ENCODE results near the gene EXOC6. TPM values are rescaled to one million over a fixed set of nuclear protein-coding genes. Genes with fewer than 3 reads are reported as not detected.

The EXOC6 gene
- polyA plus RNA-seq, 1 donor (not counting 4 experiments of a cell fraction or from before 2014, with no cell fraction given), result 1.2 TPM

DNA sequence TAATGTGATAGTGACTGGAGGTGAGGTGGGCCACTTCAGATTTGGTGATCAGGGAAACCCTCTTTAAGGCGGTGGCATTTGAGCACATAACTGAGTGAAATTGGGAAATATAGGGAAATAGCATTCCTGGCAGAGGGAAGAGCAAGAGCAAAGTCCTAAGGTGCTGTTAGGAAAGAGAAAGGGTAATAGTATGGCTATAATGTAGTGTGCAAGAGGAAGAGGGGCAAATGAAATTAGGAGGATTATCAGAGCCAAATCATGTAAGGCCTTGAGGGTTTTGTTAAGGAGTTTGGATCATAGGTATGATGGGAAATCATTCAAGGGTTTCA lies 184.5 kb downstream of the EXOC6 start:
- H3K9me1 ChIP-seq (ENCODE audit: control insufficient read depth, extremely low read depth, insufficient read depth, low read length), result no peaks in the 10 kb centered on the region
- DNase-seq (ENCODE audit: low read depth, low spot score), result no peak
- H3K79me2 ChIP-seq (ENCODE audit: control insufficient read depth, insufficient read depth, low read length), result no peaks in the 10 kb centered on the region
- H4K20me1 ChIP-seq (ENCODE audit: control insufficient read depth, extremely low read depth, insufficient read depth, low read length), result no peaks in the 10 kb centered on the region
- no peaks in the 10 kb centered on the region for H3K27me3 ChIP-seq (ENCODE audit: control insufficient read depth, extremely low read depth, insufficient read depth, low read length)
- no peaks in the 10 kb centered on the region for H3K36me3 ChIP-seq (ENCODE audit: control insufficient read depth in 2 of 2, extremely low read depth in 1 of 2, insufficient read depth in 2 of 2, low read length in 2 of 2)
- dilution Hi-C loops (cut with MboI; ENCODE audit: extremely low pct_ligation_motif_present, low sequenced_read_pairs), result no loop called here
- H3K9ac ChIP-seq (ENCODE audit: control insufficient read depth, extremely low read depth, insufficient read depth, low read length), result no peak overlapping the region
- H3K4me3 ChIP-seq (ENCODE audit: control insufficient read depth in 2 of 3, extremely low read depth in 1 of 3, insufficient read depth in 2 of 3, low read depth in 1 of 3, low read length in 3 of 3), result no peak overlapping the region
- H3K9me3 ChIP-seq (ENCODE audit: control insufficient read depth, low read depth, low read length), result no peaks in the 10 kb centered on the region
- H3K4me2 ChIP-seq (ENCODE audit: control insufficient read depth, extremely low read depth, insufficient read depth, low read depth, low read length), result no peak overlapping the region
- FAIRE-seq, result no peak
- no peak for TF ChIP-seq EZH2 (IDR thresholded peaks at IDR 0.05; ENCODE audit: low read length)
- no peak overlapping the region for H3K27ac ChIP-seq (ENCODE audit: control insufficient read depth, insufficient read depth, low read length)
- H2AFZ ChIP-seq (ENCODE audit: control insufficient read depth, low read length), result no peak overlapping the region
- peaks cover 11% of the 10 kb centered on the region for H3K4me1 ChIP-seq (ENCODE audit: control insufficient read depth, extremely low read depth, insufficient read depth, low read length)

DNA sequence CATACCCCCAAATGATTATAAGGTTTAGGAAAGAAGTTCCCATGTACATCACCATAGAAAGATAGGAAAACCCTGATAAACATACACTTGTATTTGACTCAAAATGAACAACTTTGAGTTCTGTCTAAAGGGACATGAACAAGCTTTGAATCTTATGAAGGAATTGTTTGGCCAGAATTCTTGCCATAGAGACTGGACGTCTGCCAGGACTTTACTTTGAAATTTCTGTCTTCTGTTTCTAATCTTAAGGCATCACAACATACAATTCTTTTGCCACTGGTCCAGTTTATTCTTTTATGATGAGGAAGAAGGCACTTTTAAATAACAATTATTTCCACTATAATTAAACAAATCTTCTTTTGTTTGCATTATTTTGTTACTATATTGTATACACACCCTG lies 186.1 kb downstream of the EXOC6 start:
- TF ChIP-seq, protein P1, sequence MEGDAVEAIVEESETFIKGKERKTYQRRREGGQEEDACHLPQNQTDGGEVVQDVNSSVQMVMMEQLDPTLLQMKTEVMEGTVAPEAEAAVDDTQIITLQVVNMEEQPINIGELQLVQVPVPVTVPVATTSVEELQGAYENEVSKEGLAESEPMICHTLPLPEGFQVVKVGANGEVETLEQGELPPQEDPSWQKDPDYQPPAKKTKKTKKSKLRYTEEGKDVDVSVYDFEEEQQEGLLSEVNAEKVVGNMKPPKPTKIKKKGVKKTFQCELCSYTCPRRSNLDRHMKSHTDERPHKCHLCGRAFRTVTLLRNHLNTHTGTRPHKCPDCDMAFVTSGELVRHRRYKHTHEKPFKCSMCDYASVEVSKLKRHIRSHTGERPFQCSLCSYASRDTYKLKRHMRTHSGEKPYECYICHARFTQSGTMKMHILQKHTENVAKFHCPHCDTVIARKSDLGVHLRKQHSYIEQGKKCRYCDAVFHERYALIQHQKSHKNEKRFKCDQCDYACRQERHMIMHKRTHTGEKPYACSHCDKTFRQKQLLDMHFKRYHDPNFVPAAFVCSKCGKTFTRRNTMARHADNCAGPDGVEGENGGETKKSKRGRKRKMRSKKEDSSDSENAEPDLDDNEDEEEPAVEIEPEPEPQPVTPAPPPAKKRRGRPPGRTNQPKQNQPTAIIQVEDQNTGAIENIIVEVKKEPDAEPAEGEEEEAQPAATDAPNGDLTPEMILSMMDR (optimal IDR thresholded peaks at IDR 0.05 in 1 of 3, IDR thresholded peaks at IDR 0.05 in 1 of 3, conservative IDR thresholded peaks at IDR 0.05 in 1 of 3; ENCODE audit: extremely low read depth in 1 of 3, insufficient read depth in 2 of 3, low read length in 3 of 3), result no peak
- TF ChIP-seq EZH2 (IDR thresholded peaks at IDR 0.05; ENCODE audit: low read length), result no peak
- FAIRE-seq, result no peak

DNA sequence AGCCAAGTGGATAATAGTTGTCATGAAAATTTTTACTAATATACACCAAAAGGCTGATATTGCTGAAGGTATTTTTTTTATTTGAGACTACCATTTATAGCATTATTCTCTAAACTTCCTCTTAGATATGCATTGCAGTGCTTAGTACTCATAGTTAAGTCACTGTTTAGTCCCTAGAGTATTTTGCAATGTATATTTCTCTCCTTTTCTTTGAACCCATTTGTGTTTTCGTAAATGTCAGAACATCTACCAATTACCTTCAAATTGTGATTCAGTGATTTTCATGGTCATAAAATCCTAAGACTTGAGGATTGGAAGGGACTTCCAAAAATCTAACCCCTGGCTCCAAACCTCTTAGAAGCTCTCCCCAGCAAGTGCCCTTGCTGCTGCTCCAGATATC lies 190.8 kb downstream of the EXOC6 start:
- no peaks in the 10 kb centered on the region for H3K9me3 ChIP-seq (ENCODE audit: control insufficient read depth, low read depth, low read length)
- no peak overlapping the region for H3K27ac ChIP-seq (ENCODE audit: control insufficient read depth, insufficient read depth, low read length)
- H3K27me3 ChIP-seq (ENCODE audit: control insufficient read depth, extremely low read depth, insufficient read depth, low read length), result no peaks in the 10 kb centered on the region
- no peaks in the 10 kb centered on the region for H3K4me1 ChIP-seq (ENCODE audit: control insufficient read depth, extremely low read depth, insufficient read depth, low read length)
- TF ChIP-seq, protein P1 (optimal IDR thresholded peaks at IDR 0.05 in 1 of 3, IDR thresholded peaks at IDR 0.05 in 1 of 3, conservative IDR thresholded peaks at IDR 0.05 in 1 of 3; ENCODE audit: extremely low read depth in 1 of 3, insufficient read depth in 2 of 3, low read length in 3 of 3), result no peak
- no peak for TF ChIP-seq EZH2 (IDR thresholded peaks at IDR 0.05; ENCODE audit: low read length)
- no peak for FAIRE-seq
- no peaks in the 10 kb centered on the region for H3K36me3 ChIP-seq (ENCODE audit: control insufficient read depth in 2 of 2, extremely low read depth in 1 of 2, insufficient read depth in 2 of 2, low read length in 2 of 2)
- no peak overlapping the region for H2AFZ ChIP-seq (ENCODE audit: control insufficient read depth, low read length)
- dilution Hi-C loops (cut with MboI; ENCODE audit: extremely low pct_ligation_motif_present, low sequenced_read_pairs), result no loop called here
- no peak overlapping the region for H3K9ac ChIP-seq (ENCODE audit: control insufficient read depth, extremely low read depth, insufficient read depth, low read length)
- H3K79me2 ChIP-seq (ENCODE audit: control insufficient read depth, insufficient read depth, low read length), result no peaks in the 10 kb centered on the region
- no peak overlapping the region for H3K4me3 ChIP-seq (ENCODE audit: control insufficient read depth in 2 of 3, extremely low read depth in 1 of 3, insufficient read depth in 2 of 3, low read depth in 1 of 3, low read length in 3 of 3)
- no peak for DNase-seq (ENCODE audit: low read depth, low spot score)
- no peaks in the 10 kb centered on the region for H4K20me1 ChIP-seq (ENCODE audit: control insufficient read depth, extremely low read depth, insufficient read depth, low read length)
- H3K9me1 ChIP-seq (ENCODE audit: control insufficient read depth, extremely low read depth, insufficient read depth, low read length), result no peaks in the 10 kb centered on the region
- H3K4me2 ChIP-seq (ENCODE audit: control insufficient read depth, extremely low read depth, insufficient read depth, low read depth, low read length), result no peak overlapping the region

More for the DNA sequence above, 186.1 kb downstream of the EXOC6 start:
- Histone ChIP-seq H4K20me1 (ENCODE audit: control insufficient read depth, extremely low read depth, insufficient read depth, low read length) (no peaks in the 10 kb centered on the region), H3K4me2 (ENCODE audit: control insufficient read depth, extremely low read depth, insufficient read depth, low read depth, low read length) (no peak overlapping the region), H3K4me3 (ENCODE audit: control insufficient read depth in 2 of 3, extremely low read depth in 1 of 3, insufficient read depth in 2 of 3, low read depth in 1 of 3, low read length in 3 of 3) (no peak overlapping the region), H3K9me1 (ENCODE audit: control insufficient read depth, extremely low read depth, insufficient read depth, low read length) (no peaks in the 10 kb centered on the region), H3K4me1 (ENCODE audit: control insufficient read depth, extremely low read depth, insufficient read depth, low read length) (peaks cover 6% of the 10 kb centered on the region), H3K79me2 (ENCODE audit: control insufficient read depth, insufficient read depth, low read length) (no peaks in the 10 kb centered on the region), H2AFZ (ENCODE audit: control insufficient read depth, low read length) (no peak overlapping the region), H3K9me3 (ENCODE audit: control insufficient read depth, low read depth, low read length) (no peaks in the 10 kb centered on the region), H3K9ac (ENCODE audit: control insufficient read depth, extremely low read depth, insufficient read depth, low read length) (no peak overlapping the region), H3K27ac (ENCODE audit: control insufficient read depth, insufficient read depth, low read length) (no peak overlapping the region), H3K27me3 (ENCODE audit: control insufficient read depth, extremely low read depth, insufficient read depth, low read length) (no peaks in the 10 kb centered on the region), H3K36me3 (ENCODE audit: control insufficient read depth in 2 of 2, extremely low read depth in 1 of 2, insufficient read depth in 2 of 2, low read length in 2 of 2) (no peaks in the 10 kb centered on the region)
- DNase-seq (ENCODE audit: low read depth, low spot score), result no peak
- dilution Hi-C loops (cut with MboI; ENCODE audit: extremely low pct_ligation_motif_present, low sequenced_read_pairs), result no loop called here
